Large intestine (tissue), 3 donors: ENCODE data around the gene DYNC1H1. TPM values are rescaled to one million over a fixed set of nuclear protein-coding genes. Genes with fewer than 3 reads are reported as not detected.

ENCODE experiments used
- DNase-seq, 2 donors: peaks; one replicate each; pipeline versions ENCODE4 v3.0.0 to v3.0.0-alpha.2; 2013
- H3K27ac ChIP-seq: one replicate; pipeline ENCODE4 v1.5.1; 2013; ENCODE audit warnings: low read length
- H3K27me3 ChIP-seq: 2 replicates; pipeline ENCODE4 v1.6.1; 2013; ENCODE audit warnings: low read length; ENCODE audit not compliant: control insufficient read depth, insufficient read depth
- H3K36me3 ChIP-seq: 2 replicates; pipeline ENCODE4 v1.6.1; 2013; ENCODE audit warnings: low read length; ENCODE audit not compliant: control insufficient read depth, insufficient read depth
- H3K4me1 ChIP-seq: one replicate; pipeline ENCODE4 v1.6.1; 2013; ENCODE audit warnings: low read length; ENCODE audit not compliant: control insufficient read depth, insufficient read depth
- H3K4me3 ChIP-seq: one replicate; pipeline ENCODE4 v1.5.1; 2013; ENCODE audit warnings: low read length
- H3K9me3 ChIP-seq: one replicate; pipeline ENCODE4 v1.6.1; 2013; ENCODE audit warnings: mild to moderate bottlenecking, low read depth, low read length, moderate library complexity; ENCODE audit not compliant: control insufficient read depth
- WGBS: methylation state at CpG from one replicate; pipeline ENCODE4 v1.1.5; 2013; ENCODE audit warnings: low lambda C conversion rate; ENCODE audit not compliant: insufficient coverage; 5-methylcytosine and 5-hydroxymethylcytosine counted together
- polyA plus RNA-seq: library from polyadenylated mRNA; unstranded; fragments of 120-200 nt; gene quantifications from one replicate; pipeline ENCODE4 v1.2.1, GENCODE V29; 2013

Gene DYNC1H1
- polyA plus RNA-seq, 1 donor, result 259 TPM

- Histone ChIP-seq H3K4me3 (no peak overlapping the region), H3K27me3 (no peaks in the 10 kb centered on the region), H3K36me3 (peaks cover 91% of the 10 kb centered on the region), H3K4me1 (peaks cover 3% of the 10 kb centered on the region), H3K9me3 (no peaks in the 10 kb centered on the region), H3K27ac (no peak overlapping the region)
- WGBS, result no CpG with 5 or more reads among the region's 13 CpGs
- DNase-seq, result no peak
Measured at GRCh38 chr14:102033241-102033640, 68.9 kb downstream of the DYNC1H1 start.

GRCh38 chr14:102034301-102034700 lies 69.9 kb downstream of the DYNC1H1 start:
- no peak overlapping the region for H3K4me3 ChIP-seq
- no peak for DNase-seq
- WGBS, result no CpG with 5 or more reads among the region's 11 CpGs
- no peaks in the 10 kb centered on the region for H3K9me3 ChIP-seq
- H3K27ac ChIP-seq, result no peak overlapping the region
- H3K27me3 ChIP-seq, result no peaks in the 10 kb centered on the region
- H3K36me3 ChIP-seq, result peaks cover 92% of the 10 kb centered on the region
- no peaks in the 10 kb centered on the region for H3K4me1 ChIP-seq

- peaks cover 94% of the 10 kb centered on the region for H3K36me3 ChIP-seq
- no peak overlapping the region for H3K4me3 ChIP-seq
- no peak overlapping the region for H3K27ac ChIP-seq
- H3K4me1 ChIP-seq, result no peaks in the 10 kb centered on the region
- no peak for DNase-seq
- 100% methylated on average over 6 of the region's 9 CpGs for WGBS
- no peaks in the 10 kb centered on the region for H3K27me3 ChIP-seq
- H3K9me3 ChIP-seq, result no peaks in the 10 kb centered on the region
Measured at GRCh38 chr14:102035914-102036313, 71.5 kb downstream of the DYNC1H1 start.

GRCh38 chr14:102037686-102038085 lies 73.3 kb downstream of the DYNC1H1 start:
- H3K27ac ChIP-seq, result no peak overlapping the region
- DNase-seq, result no peak
- no peaks in the 10 kb centered on the region for H3K9me3 ChIP-seq
- H3K4me1 ChIP-seq, result no peaks in the 10 kb centered on the region
- H3K27me3 ChIP-seq, result no peaks in the 10 kb centered on the region
- no peak overlapping the region for H3K4me3 ChIP-seq
- H3K36me3 ChIP-seq, result peaks cover 96% of the 10 kb centered on the region
- WGBS, result 100% methylated on average over 1 of the region's 1 CpG

GRCh38 chr14:102039157-102039556 lies 74.8 kb downstream of the DYNC1H1 start:
- Histone ChIP-seq H3K9me3 (no peaks in the 10 kb centered on the region), H3K4me1 (no peaks in the 10 kb centered on the region), H3K36me3 (peaks cover 93% of the 10 kb centered on the region), H3K27ac (no peak overlapping the region), H3K27me3 (no peaks in the 10 kb centered on the region), H3K4me3 (no peak overlapping the region)
- no CpG with 5 or more reads among the region's 16 CpGs for WGBS
- DNase-seq, result no peak

- DNase-seq, result no peak
- no CpG with 5 or more reads among the region's 13 CpGs for WGBS
- Histone ChIP-seq H3K4me3 (no peak overlapping the region), H3K36me3 (peaks cover 94% of the 10 kb centered on the region), H3K27me3 (no peaks in the 10 kb centered on the region), H3K27ac (no peak overlapping the region), H3K9me3 (no peaks in the 10 kb centered on the region), H3K4me1 (no peaks in the 10 kb centered on the region)
Measured at GRCh38 chr14:102040153-102040552, 75.8 kb downstream of the DYNC1H1 start.

GRCh38 chr14:102042699-102043098 lies 78.3 kb downstream of the DYNC1H1 start:
- no peaks in the 10 kb centered on the region for H3K9me3 ChIP-seq
- H3K27ac ChIP-seq, result no peak overlapping the region
- DNase-seq, result no peak
- peaks cover 82% of the 10 kb centered on the region for H3K36me3 ChIP-seq
- no peak overlapping the region for H3K4me3 ChIP-seq
- no peaks in the 10 kb centered on the region for H3K4me1 ChIP-seq
- H3K27me3 ChIP-seq, result no peaks in the 10 kb centered on the region
- no CpG with 5 or more reads among the region's 9 CpGs for WGBS

- no peak overlapping the region for H3K27ac ChIP-seq
- no peak overlapping the region for H3K4me3 ChIP-seq
- H3K36me3 ChIP-seq, result peaks cover 82% of the 10 kb centered on the region
- H3K27me3 ChIP-seq, result no peaks in the 10 kb centered on the region
- no peak for DNase-seq
- WGBS, result 100% methylated on average over 3 of the region's 22 CpGs
- H3K9me3 ChIP-seq, result no peaks in the 10 kb centered on the region
- H3K4me1 ChIP-seq, result no peaks in the 10 kb centered on the region
Measured at GRCh38 chr14:102043251-102044025, 79.1 kb downstream of the DYNC1H1 start.

- Histone ChIP-seq H3K9me3 (no peaks in the 10 kb centered on the region), H3K27ac (no peak overlapping the region), H3K4me1 (no peaks in the 10 kb centered on the region), H3K36me3 (peaks cover 82% of the 10 kb centered on the region), H3K4me3 (no peak overlapping the region), H3K27me3 (no peaks in the 10 kb centered on the region)
- no peak for DNase-seq
- no CpG with 5 or more reads among the region's 13 CpGs for WGBS
Measured at GRCh38 chr14:102044566-102044965, 80.2 kb downstream of the DYNC1H1 start.

- H3K27ac ChIP-seq, result no peak overlapping the region
- no peaks in the 10 kb centered on the region for H3K4me1 ChIP-seq
- DNase-seq, result peak; percentile 78 to 79
- no peak overlapping the region for H3K4me3 ChIP-seq
- peaks cover 80% of the 10 kb centered on the region for H3K36me3 ChIP-seq
- no peaks in the 10 kb centered on the region for H3K9me3 ChIP-seq
- WGBS, result no CpG with 5 or more reads among the region's 23 CpGs
- no peaks in the 10 kb centered on the region for H3K27me3 ChIP-seq
Measured at GRCh38 chr14:102046337-102047278, 82.2 kb downstream of the DYNC1H1 start.
